Right cardiac atrium (tissue), 5 donors: ENCODE results near the gene PKN2. TPM values are rescaled to one million over a fixed set of nuclear protein-coding genes. Genes with fewer than 3 reads are reported as not detected.

Source experiments
- ATAC-seq, 2 donors: fragments of 200-7000 bp; cut with Tn5 transposase; one replicate each; pipeline versions ENCODE4 v1.8.0 to v1.9.1; 2020; ENCODE audit warnings: moderate library complexity in 2 of 2, mild to moderate bottlenecking in 1 of 2
- DNase-seq, 3 donors: peaks; one replicate each; pipeline ENCODE4 v3.0.0-alpha.2; 2020
- H3K27ac ChIP-seq: one replicate; pipeline ENCODE4 v1.5.1; 2013; ENCODE audit warnings: mild to moderate bottlenecking, low read length, control low read depth, moderate library complexity
- H3K27me3 ChIP-seq: one replicate; pipeline ENCODE4 v1.6.1; 2013; ENCODE audit not compliant: control insufficient read depth, insufficient read depth
- H3K4me1 ChIP-seq: one replicate; pipeline ENCODE4 v1.6.1; 2013; ENCODE audit warnings: low read length; ENCODE audit not compliant: control insufficient read depth, insufficient read depth
- H3K4me3 ChIP-seq: one replicate; pipeline ENCODE4 v1.5.1; 2013; ENCODE audit warnings: low read length, control low read depth
- H3K9me3 ChIP-seq: one replicate; pipeline ENCODE4 v1.6.1; 2013; ENCODE audit warnings: low read length; ENCODE audit not compliant: control insufficient read depth
- WGBS: extraction: QIAGEN DNeasy Blood & Tissue Kit; methylation state at CpG from one replicate; pipeline ENCODE4 v1.1.7; 2013; 5-methylcytosine and 5-hydroxymethylcytosine counted together
- intact Hi-C, 4 donors: fragments of 100-400 bp; cut with DNase I; formaldehyde crosslinking; loops; one replicate each; pipeline versions ENCODE4 v1.11.0 to v1.14.0; 2022 to 2023
- polyA plus RNA-seq: library from polyadenylated mRNA; stranded (reverse); fragments of 200-250 nt; gene quantifications from one replicate; pipeline ENCODE4 v1.2.3, GENCODE V29; 2013
- total RNA-seq, 4 donors: library from RNA; stranded (reverse); fragmentation: NEBNext Ultra II Directional; extraction: Animal tissue kit (Norgen Biotek cat#: 25700); gene quantifications; one replicate each; pipeline ENCODE4 v1.2.1, GENCODE V29; 2021
- donor health status: healthy with polysubstance abuse.
- donor health status: DM: no; HTN: yes; CAD: no.
- donor health status: DM: no; HTN: no; CAD: no.
- donor health status: DM: no; HTN: yes; CAD: no; lungs with severe emphysema.
- donor health status: DM: yes; HTN: yes; CAD: no.

Gene PKN2
- total and polyA plus RNA-seq, 5 donors: 9.8 to 33.8 (median 30.6) TPM

DNA sequence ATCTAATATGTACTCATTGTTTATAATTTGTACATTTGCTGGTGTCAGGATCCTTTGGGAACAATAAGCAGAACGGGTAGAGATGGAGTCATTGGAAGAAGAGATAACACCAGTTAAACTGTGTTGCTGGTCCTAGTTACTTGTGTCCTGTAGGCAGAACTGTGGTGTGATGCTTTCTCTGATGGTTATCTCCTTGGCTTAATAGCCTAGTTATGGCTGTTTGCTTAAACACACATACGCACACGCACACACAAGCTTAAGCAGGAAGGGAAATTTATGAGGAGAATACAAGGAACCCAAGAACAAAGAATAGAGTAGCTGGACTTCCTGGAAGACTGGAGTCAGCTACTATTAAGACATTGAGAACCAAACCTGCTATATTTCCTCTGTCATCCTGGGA is 5.7 kb upstream of the PKN2 start:
- no peak overlapping the region for H3K4me3 ChIP-seq
- intact Hi-C loops: no loop called here

GRCh38 chr1:88680471-88680870 is 3.6 kb upstream of the PKN2 start:
- Histone ChIP-seq H3K4me1 (no peaks in the 10 kb centered on the region), H3K27me3 (no peaks in the 10 kb centered on the region), H3K9me3 (no peaks in the 10 kb centered on the region), H3K27ac (no peak overlapping the region), H3K4me3 (no peak overlapping the region)
- intact Hi-C loops: no loop called here
- WGBS: 56% methylated on average over 3 of the region's 3 CpGs
- ATAC-seq (no peak), DNase-seq (no peak)

More for the DNA sequence above, 5.7 kb upstream of the PKN2 start:
- Histone ChIP-seq H3K27ac (no peak overlapping the region), H3K9me3 (no peaks in the 10 kb centered on the region), H3K4me1 (no peaks in the 10 kb centered on the region), H3K27me3 (no peaks in the 10 kb centered on the region)
- 59% methylated on average over 3 of the region's 3 CpGs for WGBS
- no peak for DNase-seq
- no peak for ATAC-seq

DNA sequence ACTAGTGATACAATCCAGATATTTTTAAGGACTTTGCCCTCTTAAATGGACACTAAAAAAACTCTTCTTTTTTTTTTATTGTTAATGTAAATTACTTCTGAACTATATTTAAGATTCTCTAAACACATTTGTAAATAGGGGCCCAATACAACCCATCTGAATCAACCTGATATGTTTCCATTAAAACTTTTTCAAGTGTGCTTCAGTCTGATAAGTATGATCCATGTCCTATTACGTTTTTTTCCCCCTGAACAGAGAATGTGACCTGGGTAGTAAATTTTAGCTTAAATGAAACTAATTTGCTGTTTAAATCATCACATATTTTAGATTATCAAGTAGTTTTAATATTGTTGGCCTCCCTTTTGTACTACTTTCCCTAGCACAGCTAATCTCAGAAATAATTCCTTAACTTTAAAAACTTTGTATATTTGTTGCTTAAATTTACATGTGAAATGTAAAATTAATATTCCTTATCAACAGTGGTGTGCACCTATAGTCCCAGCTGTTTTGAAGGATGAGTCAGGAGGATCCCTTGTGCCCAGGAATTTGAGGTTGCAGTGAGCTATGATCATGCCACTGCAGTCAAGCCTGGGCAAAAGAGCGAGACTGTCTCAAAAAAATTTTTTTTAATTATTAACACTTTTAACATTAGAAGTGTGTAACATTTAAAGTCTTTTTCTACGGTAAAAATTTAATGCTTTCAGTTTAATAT is 3.0 kb upstream of the PKN2 start:
- H3K27ac ChIP-seq: no peak overlapping the region
- H3K4me3 ChIP-seq: no peak overlapping the region
- no peaks in the 10 kb centered on the region for H3K27me3 ChIP-seq
- H3K4me1 ChIP-seq: no peaks in the 10 kb centered on the region
- intact Hi-C loops: no loop called here
- no peaks in the 10 kb centered on the region for H3K9me3 ChIP-seq
- WGBS: 93% methylated on average over 3 of the region's 3 CpGs
- DNase-seq (no peak), ATAC-seq (no peak)

- H3K9me3 ChIP-seq: no peaks in the 10 kb centered on the region
- no peaks in the 10 kb centered on the region for H3K4me1 ChIP-seq
- H3K27me3 ChIP-seq: no peaks in the 10 kb centered on the region
- DNase-seq: peak; percentile 61 to 83 (median 76)
- intact Hi-C loops: no loop called here
- ATAC-seq: peak; percentile 51 to 70
- WGBS: under 1% methylated on average over 58 of the region's 58 CpGs
- H3K4me3 ChIP-seq: peak overlapping the region; percentile 83
- H3K27ac ChIP-seq: peak overlapping the region; percentile 85
Observed at GRCh38 chr1:88684482-88685258, 597 bp downstream of the PKN2 start.

DNA sequence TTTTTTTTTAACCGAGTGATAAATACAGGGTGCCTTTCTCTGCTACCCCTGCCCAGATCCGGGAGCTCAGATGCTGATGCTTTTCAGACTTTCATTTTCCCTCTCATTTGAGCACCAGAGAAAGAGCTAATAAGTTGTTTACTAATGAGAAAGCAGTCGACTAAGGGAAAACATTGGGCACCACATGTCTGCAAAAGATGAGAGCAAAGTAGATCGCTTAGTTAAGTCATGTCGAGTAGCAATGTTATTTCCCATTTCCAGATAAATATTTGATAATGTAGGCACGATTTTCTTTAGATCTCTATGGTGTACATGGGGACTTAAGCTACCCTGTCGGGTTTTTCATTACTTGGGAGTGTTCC is 1.2 kb downstream of the PKN2 start:
- Histone ChIP-seq H3K27me3 (no peaks in the 10 kb centered on the region), H3K27ac (no peak overlapping the region), H3K4me3 (peak overlapping the region; percentile 83), H3K4me1 (no peaks in the 10 kb centered on the region), H3K9me3 (no peaks in the 10 kb centered on the region)
- DNase-seq (no peak), ATAC-seq (no peak)
- WGBS: under 1% methylated on average over 7 of the region's 7 CpGs
- intact Hi-C loops: no loop called here

GRCh38 chr1:88691540-88691939 is 7.5 kb downstream of the PKN2 start:
- ATAC-seq (no peak), DNase-seq (no peak)
- intact Hi-C loops: no loop called here
- H3K27ac ChIP-seq: no peak overlapping the region
- no peaks in the 10 kb centered on the region for H3K9me3 ChIP-seq
- WGBS: 69% methylated on average over 3 of the region's 3 CpGs
- no peaks in the 10 kb centered on the region for H3K4me1 ChIP-seq
- H3K4me3 ChIP-seq: no peak overlapping the region
- no peaks in the 10 kb centered on the region for H3K27me3 ChIP-seq

DNA sequence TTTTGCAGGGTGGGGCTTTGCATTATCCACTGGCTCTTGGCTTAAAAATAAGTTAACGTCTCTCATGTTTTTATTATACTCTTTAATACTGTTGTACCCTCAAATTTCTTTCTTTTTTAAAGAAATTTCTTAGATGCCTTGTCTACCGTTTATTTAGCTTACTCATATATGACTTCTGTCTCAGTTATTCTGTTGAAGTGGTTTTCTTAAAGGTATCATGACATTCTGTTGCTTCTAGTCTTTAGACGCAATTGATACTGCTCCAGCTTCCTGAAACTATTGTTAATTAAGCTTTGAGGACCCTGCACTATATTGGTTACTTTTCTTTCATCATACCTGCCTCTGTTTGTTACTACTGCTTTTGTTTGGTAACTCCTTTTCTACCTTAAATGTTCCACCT is 11.7 kb downstream of the PKN2 start:
- no peak overlapping the region for H3K4me3 ChIP-seq
- ATAC-seq (no peak), DNase-seq (no peak)
- H3K4me1 ChIP-seq: no peaks in the 10 kb centered on the region
- no peaks in the 10 kb centered on the region for H3K27me3 ChIP-seq
- intact Hi-C loops: no loop called here
- H3K27ac ChIP-seq: no peak overlapping the region
- WGBS: 78% methylated on average over 3 of the region's 3 CpGs
- H3K9me3 ChIP-seq: no peaks in the 10 kb centered on the region

GRCh38 chr1:88697503-88697902 is 13.4 kb downstream of the PKN2 start:
- H3K9me3 ChIP-seq: no peaks in the 10 kb centered on the region
- H3K4me1 ChIP-seq: peaks cover 1% of the 10 kb centered on the region
- intact Hi-C loops: no loop called here
- H3K4me3 ChIP-seq: no peak overlapping the region
- H3K27me3 ChIP-seq: no peaks in the 10 kb centered on the region
- ATAC-seq: no peak
- no peak overlapping the region for H3K27ac ChIP-seq
- DNase-seq: no peak

DNA sequence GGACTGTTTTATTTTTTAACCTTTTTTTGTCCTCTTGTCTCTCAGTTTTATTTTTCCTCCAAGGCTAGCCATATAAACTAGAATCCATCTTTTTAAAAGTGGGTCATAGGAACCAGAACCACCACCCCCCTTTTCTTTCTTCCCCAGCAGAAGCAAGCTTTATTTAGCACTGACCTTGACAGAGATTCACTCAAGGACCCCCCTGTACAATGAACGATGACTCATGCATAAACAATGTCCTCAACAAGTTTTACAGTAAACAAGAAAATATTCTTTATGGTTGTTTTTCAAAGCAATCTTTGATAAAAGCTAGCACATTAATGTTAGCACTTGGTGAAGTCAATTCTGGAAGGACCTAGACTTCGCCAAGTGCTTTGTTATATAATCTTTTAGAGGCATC is 14.1 kb downstream of the PKN2 start:
- WGBS: 54% methylated on average over 2 of the region's 2 CpGs
- no peak for DNase-seq
- no peaks in the 10 kb centered on the region for H3K27me3 ChIP-seq
- H3K9me3 ChIP-seq: no peaks in the 10 kb centered on the region
- no peak overlapping the region for H3K4me3 ChIP-seq
- no peak for ATAC-seq
- peaks cover 1% of the 10 kb centered on the region for H3K4me1 ChIP-seq
- no peak overlapping the region for H3K27ac ChIP-seq
- intact Hi-C loops: no loop called here

DNA sequence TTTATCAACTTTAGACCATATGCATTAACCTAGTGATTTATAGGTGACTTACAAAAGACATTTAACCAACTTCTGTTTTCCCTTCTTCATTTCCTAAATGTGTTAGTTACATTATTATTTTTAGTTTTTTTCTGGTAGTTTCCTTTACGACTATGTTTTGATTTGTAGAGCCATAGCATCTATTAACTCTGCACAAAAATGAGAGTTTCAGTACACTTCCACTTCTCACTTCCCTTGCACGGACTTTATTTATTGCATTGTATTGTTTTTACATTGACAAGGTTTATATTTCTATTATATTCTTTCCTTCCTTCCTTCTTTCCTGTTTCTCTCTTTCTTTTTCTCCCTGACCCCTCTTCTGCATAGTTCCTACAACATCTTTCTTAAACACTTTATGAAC is 14.7 kb downstream of the PKN2 start:
- Histone ChIP-seq H3K27ac (no peak overlapping the region), H3K9me3 (no peaks in the 10 kb centered on the region), H3K4me3 (no peak overlapping the region), H3K4me1 (peaks cover 1% of the 10 kb centered on the region), H3K27me3 (no peaks in the 10 kb centered on the region)
- ATAC-seq (no peak), DNase-seq (no peak)
- intact Hi-C loops: no loop called here
- WGBS: 52% methylated on average over 2 of the region's 2 CpGs

GRCh38 chr1:88700425-88701013 is 16.4 kb downstream of the PKN2 start:
- Histone ChIP-seq H3K9me3 (no peaks in the 10 kb centered on the region), H3K27me3 (no peaks in the 10 kb centered on the region), H3K4me3 (no peak overlapping the region), H3K27ac (no peak overlapping the region), H3K4me1 (peaks cover 3% of the 10 kb centered on the region)
- WGBS: 90% methylated on average over 5 of the region's 5 CpGs
- DNase-seq (no peak), ATAC-seq (no peak)
- intact Hi-C loops: no loop called here
